ENCODE results near the gene ANO2. TPM values are rescaled to one million over a fixed set of nuclear protein-coding genes. Genes with fewer than 3 reads are reported as not detected.

The ANO2 gene
- total RNA-seq, 2 donors from 2014 or later, result 14.3 to 28.5 TPM

GRCh38 chr12:5612556-5613410 lies 332.3 kb downstream of the ANO2 start:
- Mint-ChIP-seq H3K4me1 (peaks cover 20% of the 10 kb centered on the region), H3K36me3 (ENCODE audit: low read depth) (peaks cover 5% of the 10 kb centered on the region), H3K27me3 (ENCODE audit: insufficient read depth) (no peaks in the 10 kb centered on the region), H3K4me3 (no peak overlapping the region), H3K27ac (no peak overlapping the region), H3K9me3 (no peaks in the 10 kb centered on the region)
- WGBS, 2 experiments (ENCODE audit: insufficient coverage in 1 of 2, insufficient read length in 1 of 2), result 88 to 92% methylated on average over 10 to 14 of the region's 14 CpGs
- H3K9ac ChIP-seq (ENCODE audit: extremely low read depth, low read length, poor library complexity, severe bottlenecking), result no peak overlapping the region
- no peaks in the 10 kb centered on the region for H3K4me1 ChIP-seq (ENCODE audit: control insufficient read depth, insufficient read depth, low read length)
- H3K4me3 ChIP-seq (ENCODE audit: low read length), result no peak overlapping the region
- H3K36me3 ChIP-seq (ENCODE audit: control insufficient read depth, insufficient read depth, low read length), result no peaks in the 10 kb centered on the region
- no peak overlapping the region for H3K27ac ChIP-seq (ENCODE audit: low read depth, low read length)
- H3K27me3 ChIP-seq (ENCODE audit: control insufficient read depth, insufficient read depth, low read length, poor library complexity, severe bottlenecking), result no peaks in the 10 kb centered on the region
- TF ChIP-seq CTCF (conservative IDR thresholded peaks at IDR 0.05), result no peak
- peak; percentile 68 for DNase-seq
- H3K9me3 ChIP-seq (ENCODE audit: control insufficient read depth, low read length), result no peaks in the 10 kb centered on the region

- no peak for TF ChIP-seq CTCF (conservative IDR thresholded peaks at IDR 0.05)
- 98% methylated on average over 4 to 5 of the region's 5 CpGs for WGBS, 2 experiments (ENCODE audit: insufficient coverage in 1 of 2, insufficient read length in 1 of 2)
Observed at GRCh38 chr12:5611162-5611561, 333.9 kb downstream of the ANO2 start.

GRCh38 chr12:5599378-5599777 lies 345.7 kb downstream of the ANO2 start:
- WGBS, 2 experiments (ENCODE audit: insufficient coverage in 1 of 2, insufficient read length in 1 of 2), result 93 to 100% methylated on average over 4 of the region's 4 CpGs
- Histone ChIP-seq H3K27me3 (ENCODE audit: control insufficient read depth, insufficient read depth, low read length, poor library complexity, severe bottlenecking) (no peaks in the 10 kb centered on the region), H3K9me3 (ENCODE audit: control insufficient read depth, low read length) (no peaks in the 10 kb centered on the region), H3K36me3 (ENCODE audit: control insufficient read depth, insufficient read depth, low read length) (no peaks in the 10 kb centered on the region), H3K9ac (ENCODE audit: extremely low read depth, low read length, poor library complexity, severe bottlenecking) (no peak overlapping the region), H3K4me3 (ENCODE audit: low read length) (no peak overlapping the region), H3K27ac (ENCODE audit: low read depth, low read length) (no peak overlapping the region), H3K4me1 (ENCODE audit: control insufficient read depth, insufficient read depth, low read length) (no peaks in the 10 kb centered on the region)
- Mint-ChIP-seq H3K4me1 (no peaks in the 10 kb centered on the region), H3K9me3 (no peaks in the 10 kb centered on the region), H3K27me3 (ENCODE audit: insufficient read depth) (peaks cover 3% of the 10 kb centered on the region), H3K27ac (no peak overlapping the region), H3K36me3 (ENCODE audit: low read depth) (peaks cover 17% of the 10 kb centered on the region), H3K4me3 (no peak overlapping the region)
- no peak for TF ChIP-seq CTCF (conservative IDR thresholded peaks at IDR 0.05)
- no peak for DNase-seq

More at GRCh38 chr12:5611162-5611561, 333.9 kb downstream of the ANO2 start:
- H3K36me3 ChIP-seq (ENCODE audit: control insufficient read depth, insufficient read depth, low read length), result no peaks in the 10 kb centered on the region
- Mint-ChIP-seq H3K9me3 (no peaks in the 10 kb centered on the region), H3K27ac (no peak overlapping the region), H3K27me3 (ENCODE audit: insufficient read depth) (no peaks in the 10 kb centered on the region), H3K36me3 (ENCODE audit: low read depth) (peaks cover 5% of the 10 kb centered on the region), H3K4me3 (no peak overlapping the region), H3K4me1 (peaks cover 20% of the 10 kb centered on the region)
- H3K9me3 ChIP-seq (ENCODE audit: control insufficient read depth, low read length), result no peaks in the 10 kb centered on the region
- DNase-seq, result no peak
- no peak overlapping the region for H3K27ac ChIP-seq (ENCODE audit: low read depth, low read length)
- no peaks in the 10 kb centered on the region for H3K4me1 ChIP-seq (ENCODE audit: control insufficient read depth, insufficient read depth, low read length)
- no peaks in the 10 kb centered on the region for H3K27me3 ChIP-seq (ENCODE audit: control insufficient read depth, insufficient read depth, low read length, poor library complexity, severe bottlenecking)
- H3K4me3 ChIP-seq (ENCODE audit: low read length), result no peak overlapping the region
- H3K9ac ChIP-seq (ENCODE audit: extremely low read depth, low read length, poor library complexity, severe bottlenecking), result no peak overlapping the region

All from endodermal cell (in vitro differentiated cells).